H1 (cell line): ENCODE results near the gene MAPKAP1. TPM values are rescaled to one million over a fixed set of nuclear protein-coding genes. Genes with fewer than 3 reads are reported as not detected.

Experiments used
- BRCA1 ChIP-seq: IDR thresholded peaks from 2 replicates; pipeline ENCODE4 v1.6.1; 2012; ENCODE audit warnings: low read depth, low read length, improper control_type of control experiment
- CREB1 ChIP-seq: IDR thresholded peaks from 2 replicates; pipeline ENCODE4 v1.6.1; 2012; ENCODE audit warnings: inconsistent platforms
- EZH2 ChIP-seq: fragments of 200-600 bp; sonication (generic); IDR thresholded peaks from 2 replicates; pipeline ENCODE4 v1.7.1; 2012; ENCODE audit warnings: low read depth, mild to moderate bottlenecking, moderate library complexity, low read length, inconsistent platforms; ENCODE audit not compliant: severe bottlenecking
- NRF1 ChIP-seq: IDR thresholded peaks from 2 replicates; pipeline ENCODE4 v1.6.1; 2011; ENCODE audit warnings: mild to moderate bottlenecking, low read depth, low read length, improper control_type of control experiment
- polyA plus RNA-seq, 7 experiments: library from polyadenylated mRNA; depleted of rRNA in 3 of 7; stranded (reverse) in 5 of 7; unstranded in 2 of 7; fragments of >200 nt in 5 of 7; fragments of 200-250 nt in 2 of 7; gene quantifications; 1 replicate in 5 of 7; 2 replicates in 1 of 7; 4 replicates in 1 of 7; pipeline versions ENCODE4 v1.2.1 to v1.2.3, GENCODE V29; 2011 to 2013; ENCODE audit warnings: missing spikeins in 2 of 7, mixed read lengths in 2 of 7
- total RNA-seq: library from RNA; stranded (reverse); fragmentation: NEBNext Ultra II Directional; extraction: Animal tissue kit (Norgen Biotek cat#: 25700); gene quantifications from 2 replicates; pipeline ENCODE4 v1.2.1, GENCODE V29; 2021

Gene MAPKAP1
- total and polyA plus RNA-seq, 2 of the 8 experiments (the other 6 are each of a cell fraction or from before 2014, with no cell fraction given) = 79.2 to 140 TPM

DNA sequence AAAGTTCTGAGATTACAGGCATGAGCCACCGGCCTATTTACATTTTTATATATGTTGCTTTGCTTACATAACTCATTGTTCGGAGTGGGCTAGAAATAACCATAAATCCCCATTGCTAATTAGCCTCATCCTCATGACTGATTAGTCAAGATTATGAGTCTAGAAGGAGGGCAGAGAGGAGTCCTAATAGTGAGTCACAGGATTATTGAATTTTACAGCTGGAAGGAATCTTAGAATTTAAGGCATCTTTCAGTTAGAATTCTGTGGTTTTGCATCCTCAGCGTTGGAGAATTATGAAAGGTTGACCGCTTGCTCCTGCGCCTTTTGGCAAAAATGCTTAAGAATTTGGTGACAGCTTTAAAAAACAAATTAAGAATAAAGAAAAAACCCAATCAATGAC is 37.6 kb upstream of the MAPKAP1 start (continued):
- TF ChIP-seq BRCA1 (no peak), CREB1 (no peak), EZH2 (no peak), NRF1 (no peak)
